Measurements from ENCODE around the gene ZNF714. TPM values are rescaled to one million over a fixed set of nuclear protein-coding genes. Genes with fewer than 3 reads are reported as not detected.

ZNF714 gene
- total and polyA plus RNA-seq, 9 of the 15 experiments (the other 6 are each of a cell fraction or from before 2014, with no cell fraction given) = 16.2 to 40.8 (median 28.9) TPM

DNA sequence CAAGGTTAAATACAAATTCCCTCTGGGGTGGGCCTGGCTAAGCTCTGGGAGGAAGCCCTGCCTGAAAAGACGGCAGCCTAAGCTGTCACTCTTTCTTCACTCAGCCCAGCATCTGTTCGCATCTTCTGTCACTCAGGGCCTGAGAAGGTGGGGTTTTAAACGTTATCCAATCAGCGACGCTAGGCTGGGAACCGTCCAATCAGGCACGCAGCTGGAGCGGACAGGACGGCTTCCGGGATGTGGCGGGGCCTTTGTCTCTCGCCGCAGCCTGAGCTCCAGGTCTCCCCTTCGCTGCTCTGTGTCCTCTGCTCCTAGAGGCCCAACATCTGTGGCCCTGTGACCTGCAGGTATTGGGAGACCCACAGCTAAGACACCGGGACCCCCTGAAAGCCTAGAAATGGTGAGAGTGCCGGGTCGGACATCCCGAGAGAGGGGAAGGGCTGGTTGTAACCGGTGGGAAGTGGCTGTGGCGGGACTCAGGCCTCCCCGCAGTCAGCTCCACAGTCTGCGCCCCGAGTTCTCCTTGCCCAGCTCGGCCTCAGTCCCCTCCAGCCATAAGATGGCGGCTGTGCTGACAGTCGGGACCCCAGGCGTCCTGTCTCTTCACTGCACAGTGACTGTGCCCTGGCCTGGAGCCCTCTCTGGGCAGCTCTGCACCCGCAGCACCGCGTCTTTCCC is 59.9 kb downstream of the ZNF714 start, which contains the start of gene ZNF431 (continued):
- TF ChIP-seq, protein P1, sequence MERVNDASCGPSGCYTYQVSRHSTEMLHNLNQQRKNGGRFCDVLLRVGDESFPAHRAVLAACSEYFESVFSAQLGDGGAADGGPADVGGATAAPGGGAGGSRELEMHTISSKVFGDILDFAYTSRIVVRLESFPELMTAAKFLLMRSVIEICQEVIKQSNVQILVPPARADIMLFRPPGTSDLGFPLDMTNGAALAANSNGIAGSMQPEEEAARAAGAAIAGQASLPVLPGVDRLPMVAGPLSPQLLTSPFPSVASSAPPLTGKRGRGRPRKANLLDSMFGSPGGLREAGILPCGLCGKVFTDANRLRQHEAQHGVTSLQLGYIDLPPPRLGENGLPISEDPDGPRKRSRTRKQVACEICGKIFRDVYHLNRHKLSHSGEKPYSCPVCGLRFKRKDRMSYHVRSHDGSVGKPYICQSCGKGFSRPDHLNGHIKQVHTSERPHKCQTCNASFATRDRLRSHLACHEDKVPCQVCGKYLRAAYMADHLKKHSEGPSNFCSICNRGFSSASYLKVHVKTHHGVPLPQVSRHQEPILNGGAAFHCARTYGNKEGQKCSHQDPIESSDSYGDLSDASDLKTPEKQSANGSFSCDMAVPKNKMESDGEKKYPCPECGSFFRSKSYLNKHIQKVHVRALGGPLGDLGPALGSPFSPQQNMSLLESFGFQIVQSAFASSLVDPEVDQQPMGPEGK (CRISPR knock-in tag; IDR thresholded peaks at IDR 0.05; ENCODE audit: borderline replicate concordance) = no peak
- TF ChIP-seq GABPB2 (CRISPR knock-in tag; conservative IDR thresholded peaks at IDR 0.05) = no peak
- 0 out of 4 replicates have a peak, but pooled peaks have one; percentile 34 to 60 for TF ChIP-seq NRF1 (conservative IDR thresholded peaks at IDR 0.05 in 1 of 2, IDR thresholded peaks at IDR 0.05 in 1 of 2)
- no peak for TF ChIP-seq SRSF9 (IDR thresholded peaks at IDR 0.05; ENCODE audit: borderline replicate concordance, low read depth, low read length)
- no peak for TF ChIP-seq ATF6 (CRISPR knock-in tag; IDR thresholded peaks at IDR 0.05)
- no peak for TF ChIP-seq ZEB2 (IDR thresholded peaks at IDR 0.05)
- TF ChIP-seq MYNN (IDR thresholded peaks at IDR 0.05) = no peak
- no peak for TF ChIP-seq MYNN (CRISPR knock-in tag; IDR thresholded peaks at IDR 0.05)
- TF ChIP-seq ZNF785 (CRISPR knock-in tag; IDR thresholded peaks at IDR 0.05) = no peak
- no peak for TF ChIP-seq GATAD2A (IDR thresholded peaks at IDR 0.05)
- TF ChIP-seq TAF9B (IDR thresholded peaks at IDR 0.05; ENCODE audit: partially characterized antibody) = peak; percentile 73
- no peak for TF ChIP-seq CREB5 (CRISPR knock-in tag; IDR thresholded peaks at IDR 0.05)
- TF ChIP-seq, protein P2, sequence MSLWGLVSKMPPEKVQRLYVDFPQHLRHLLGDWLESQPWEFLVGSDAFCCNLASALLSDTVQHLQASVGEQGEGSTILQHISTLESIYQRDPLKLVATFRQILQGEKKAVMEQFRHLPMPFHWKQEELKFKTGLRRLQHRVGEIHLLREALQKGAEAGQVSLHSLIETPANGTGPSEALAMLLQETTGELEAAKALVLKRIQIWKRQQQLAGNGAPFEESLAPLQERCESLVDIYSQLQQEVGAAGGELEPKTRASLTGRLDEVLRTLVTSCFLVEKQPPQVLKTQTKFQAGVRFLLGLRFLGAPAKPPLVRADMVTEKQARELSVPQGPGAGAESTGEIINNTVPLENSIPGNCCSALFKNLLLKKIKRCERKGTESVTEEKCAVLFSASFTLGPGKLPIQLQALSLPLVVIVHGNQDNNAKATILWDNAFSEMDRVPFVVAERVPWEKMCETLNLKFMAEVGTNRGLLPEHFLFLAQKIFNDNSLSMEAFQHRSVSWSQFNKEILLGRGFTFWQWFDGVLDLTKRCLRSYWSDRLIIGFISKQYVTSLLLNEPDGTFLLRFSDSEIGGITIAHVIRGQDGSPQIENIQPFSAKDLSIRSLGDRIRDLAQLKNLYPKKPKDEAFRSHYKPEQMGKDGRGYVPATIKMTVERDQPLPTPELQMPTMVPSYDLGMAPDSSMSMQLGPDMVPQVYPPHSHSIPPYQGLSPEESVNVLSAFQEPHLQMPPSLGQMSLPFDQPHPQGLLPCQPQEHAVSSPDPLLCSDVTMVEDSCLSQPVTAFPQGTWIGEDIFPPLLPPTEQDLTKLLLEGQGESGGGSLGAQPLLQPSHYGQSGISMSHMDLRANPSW (CRISPR knock-in tag; IDR thresholded peaks at IDR 0.05) = no peak
- 0 out of 2 replicates have a peak, but pooled peaks have one; percentile 15 for TF ChIP-seq SMAD4 (CRISPR knock-in tag; conservative IDR thresholded peaks at IDR 0.05)
- TF ChIP-seq PML (IDR thresholded peaks at IDR 0.05; ENCODE audit: low read length) = peak; percentile 61; the same call in 1 of the 2 replicates
- no peak for TF ChIP-seq CLOCK (CRISPR knock-in tag; IDR thresholded peaks at IDR 0.05; ENCODE audit: borderline replicate concordance)
- no peak for TF ChIP-seq TEAD1 (CRISPR knock-in tag; IDR thresholded peaks at IDR 0.05)

Measured in K562 (cell line).